ENCODE measurements around the gene EPS8L2.

EPS8L2 gene

DNA sequence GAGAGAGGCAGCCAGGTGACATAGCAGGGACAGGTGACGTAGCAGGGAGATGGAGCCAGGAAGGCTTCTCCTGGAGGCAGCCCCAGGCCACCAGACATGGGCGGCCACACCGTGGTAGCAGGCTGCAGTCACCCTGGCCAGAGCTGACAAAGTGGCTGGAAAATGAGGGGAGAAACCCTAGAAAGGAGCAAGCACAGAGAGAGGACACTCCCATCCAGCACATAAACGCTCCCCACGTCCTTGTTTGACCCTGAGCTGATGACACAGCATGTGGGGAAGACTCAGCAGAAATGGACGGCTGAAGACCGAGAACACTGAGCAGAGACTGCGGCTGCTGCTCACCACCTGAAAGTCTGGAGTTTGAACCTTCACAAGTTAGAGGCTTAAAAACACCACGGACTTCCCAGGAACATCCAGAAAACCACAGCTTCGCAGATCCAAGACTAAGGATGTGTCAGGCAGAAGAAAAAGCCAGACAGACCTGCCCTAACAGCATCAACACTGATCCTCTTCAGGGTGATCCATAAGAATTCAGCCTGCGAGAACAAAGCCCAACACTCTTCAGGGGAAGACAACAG is 40.2 kb upstream of the EPS8L2 start:
- Histone ChIP-seq H2AFZ (ENCODE audit: low read length) (no peak overlapping the region), H3K27me3 (ENCODE audit: insufficient read depth, low read length, poor library complexity, severe bottlenecking) (no peaks in the 10 kb centered on the region), H3K79me2 (ENCODE audit: insufficient read depth, low read length) (no peaks in the 10 kb centered on the region), H3K4me3 (ENCODE audit: low read length, poor library complexity, severe bottlenecking) (no peak overlapping the region), H3K4me1 (ENCODE audit: insufficient read depth, low read length, poor library complexity, severe bottlenecking) (no peaks in the 10 kb centered on the region), H3K9me2 (replicated peaks; ENCODE audit: low read depth, low read length) (no peaks in the 10 kb centered on the region), H3K4me2 (ENCODE audit: low read depth, low read length, poor library complexity, severe bottlenecking) (no peak overlapping the region), H3F3A (ENCODE audit: low read depth) (no peaks in the 10 kb centered on the region), H3K9me3 (ENCODE audit: insufficient read depth, low read depth, low read length) (no peaks in the 10 kb centered on the region), H4K20me1 (ENCODE audit: insufficient read depth, low read length, poor library complexity, severe bottlenecking) (no peaks in the 10 kb centered on the region), H3K36me3 (ENCODE audit: insufficient read depth, low read length) (peaks cover 21% of the 10 kb centered on the region; the same call in 1 of the 2 replicates), H3K9ac (ENCODE audit: low read depth, low read length, poor library complexity, severe bottlenecking) (no peak overlapping the region)
- no peak for TF ChIP-seq EZH2phosphoT487 (IDR thresholded peaks at IDR 0.05; ENCODE audit: borderline replicate concordance)
- TF ChIP-seq, protein P1, sequence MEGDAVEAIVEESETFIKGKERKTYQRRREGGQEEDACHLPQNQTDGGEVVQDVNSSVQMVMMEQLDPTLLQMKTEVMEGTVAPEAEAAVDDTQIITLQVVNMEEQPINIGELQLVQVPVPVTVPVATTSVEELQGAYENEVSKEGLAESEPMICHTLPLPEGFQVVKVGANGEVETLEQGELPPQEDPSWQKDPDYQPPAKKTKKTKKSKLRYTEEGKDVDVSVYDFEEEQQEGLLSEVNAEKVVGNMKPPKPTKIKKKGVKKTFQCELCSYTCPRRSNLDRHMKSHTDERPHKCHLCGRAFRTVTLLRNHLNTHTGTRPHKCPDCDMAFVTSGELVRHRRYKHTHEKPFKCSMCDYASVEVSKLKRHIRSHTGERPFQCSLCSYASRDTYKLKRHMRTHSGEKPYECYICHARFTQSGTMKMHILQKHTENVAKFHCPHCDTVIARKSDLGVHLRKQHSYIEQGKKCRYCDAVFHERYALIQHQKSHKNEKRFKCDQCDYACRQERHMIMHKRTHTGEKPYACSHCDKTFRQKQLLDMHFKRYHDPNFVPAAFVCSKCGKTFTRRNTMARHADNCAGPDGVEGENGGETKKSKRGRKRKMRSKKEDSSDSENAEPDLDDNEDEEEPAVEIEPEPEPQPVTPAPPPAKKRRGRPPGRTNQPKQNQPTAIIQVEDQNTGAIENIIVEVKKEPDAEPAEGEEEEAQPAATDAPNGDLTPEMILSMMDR (conservative IDR thresholded peaks at IDR 0.05; ENCODE audit: low read length): no peak

GRCh38 chr11:673866-674265 is 32.2 kb upstream of the EPS8L2 start:
- no peaks in the 10 kb centered on the region for H3K4me1 ChIP-seq (ENCODE audit: insufficient read depth, low read length, poor library complexity, severe bottlenecking)
- TF ChIP-seq EZH2phosphoT487 (IDR thresholded peaks at IDR 0.05; ENCODE audit: borderline replicate concordance): no peak
- TF ChIP-seq, protein P1 (conservative IDR thresholded peaks at IDR 0.05; ENCODE audit: low read length): no peak
- no peak overlapping the region for H3K4me2 ChIP-seq (ENCODE audit: low read depth, low read length, poor library complexity, severe bottlenecking)
- H3K79me2 ChIP-seq (ENCODE audit: insufficient read depth, low read length): no peaks in the 10 kb centered on the region
- H3K9me3 ChIP-seq (ENCODE audit: insufficient read depth, low read depth, low read length): no peaks in the 10 kb centered on the region
- no peak overlapping the region for H3K9ac ChIP-seq (ENCODE audit: low read depth, low read length, poor library complexity, severe bottlenecking)
- H3K27me3 ChIP-seq (ENCODE audit: insufficient read depth, low read length, poor library complexity, severe bottlenecking): no peaks in the 10 kb centered on the region
- H4K20me1 ChIP-seq (ENCODE audit: insufficient read depth, low read length, poor library complexity, severe bottlenecking): peaks cover 3% of the 10 kb centered on the region
- H2AFZ ChIP-seq (ENCODE audit: low read length): no peak overlapping the region
- no peak overlapping the region for H3K4me3 ChIP-seq (ENCODE audit: low read length, poor library complexity, severe bottlenecking)
- no peaks in the 10 kb centered on the region for H3F3A ChIP-seq (ENCODE audit: low read depth)
- peaks cover 37% of the 10 kb centered on the region; the same call in 1 of the 2 replicates for H3K36me3 ChIP-seq (ENCODE audit: insufficient read depth, low read length)
- no peaks in the 10 kb centered on the region for H3K9me2 ChIP-seq (replicated peaks; ENCODE audit: low read depth, low read length)

DNA sequence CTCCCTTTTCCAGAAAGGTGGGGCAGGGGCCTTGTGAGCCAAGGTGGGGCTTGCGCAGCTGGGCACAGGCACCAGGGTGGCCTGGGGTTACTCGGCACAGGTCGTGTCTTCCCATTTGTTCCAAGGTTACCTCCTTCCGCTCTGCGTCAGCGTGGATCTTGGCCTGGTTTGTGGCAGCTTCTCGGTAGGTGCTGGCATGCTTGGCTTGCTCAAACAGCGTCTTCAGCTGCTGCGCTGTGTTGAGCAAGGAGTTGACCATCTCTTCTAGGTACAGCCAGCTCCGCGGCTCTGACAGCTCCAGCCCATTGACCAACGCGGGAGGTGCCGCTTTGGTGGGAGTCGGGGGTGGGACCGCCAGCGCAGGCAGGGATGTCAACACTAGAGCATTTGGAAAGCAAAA is 31.6 kb upstream of the EPS8L2 start:
- Histone ChIP-seq H3K9me2 (replicated peaks; ENCODE audit: low read depth, low read length) (no peaks in the 10 kb centered on the region), H3F3A (ENCODE audit: low read depth) (no peaks in the 10 kb centered on the region), H2AFZ (ENCODE audit: low read length) (no peak overlapping the region), H3K9me3 (ENCODE audit: insufficient read depth, low read depth, low read length) (no peaks in the 10 kb centered on the region), H3K4me3 (ENCODE audit: low read length, poor library complexity, severe bottlenecking) (no peak overlapping the region), H3K4me2 (ENCODE audit: low read depth, low read length, poor library complexity, severe bottlenecking) (no peak overlapping the region), H3K27me3 (ENCODE audit: insufficient read depth, low read length, poor library complexity, severe bottlenecking) (no peaks in the 10 kb centered on the region), H3K79me2 (ENCODE audit: insufficient read depth, low read length) (no peaks in the 10 kb centered on the region), H3K36me3 (ENCODE audit: insufficient read depth, low read length) (peaks cover 38% of the 10 kb centered on the region; the same call in 1 of the 2 replicates), H4K20me1 (ENCODE audit: insufficient read depth, low read length, poor library complexity, severe bottlenecking) (peaks cover 3% of the 10 kb centered on the region), H3K9ac (ENCODE audit: low read depth, low read length, poor library complexity, severe bottlenecking) (no peak overlapping the region), H3K4me1 (ENCODE audit: insufficient read depth, low read length, poor library complexity, severe bottlenecking) (no peaks in the 10 kb centered on the region)
- TF ChIP-seq, protein P1 (conservative IDR thresholded peaks at IDR 0.05; ENCODE audit: low read length): no peak
- TF ChIP-seq EZH2phosphoT487 (IDR thresholded peaks at IDR 0.05; ENCODE audit: borderline replicate concordance): no peak
